T-cell (primary cell): Measurements from ENCODE around the gene SPRR3. TPM values are rescaled to one million over a fixed set of nuclear protein-coding genes. Genes with fewer than 3 reads are reported as not detected.

Source experiments
- ATAC-seq, 4 experiments: fragments of 200-7000 bp in 3 of 4; fragments of 150-1000 bp in 1 of 4; cut with Tn5 transposase; replicated peaks in 1 of 4; 1 replicate in 3 of 4; 2 replicates in 1 of 4; pipeline ENCODE4 v1.10.0; 2021; ENCODE audit warnings: moderate library complexity in 3 of 4, mild to moderate bottlenecking in 2 of 4, moderate number of reproducible peaks in 1 of 4
- CTCF ChIA-PET, 2 donors: fragments of 300-600 bp; sonication (Branson Sonifier 250); formaldehyde crosslinking; loops; one replicate each; lab custom pipeline; 2022; ENCODE audit warnings: antibody characterized with exemption in 2 of 2; lab: Charles Lee
- POLR2A ChIA-PET, 2 donors: fragments of 300-600 bp; sonication (Branson Sonifier 250); formaldehyde crosslinking; loops; one replicate each; lab custom pipeline; 2022; ENCODE audit warnings: antibody characterized with exemption in 2 of 2; lab: Charles Lee
- DNase-seq, 35 experiments: peaks; one replicate each; pipeline versions ENCODE4 v3.0.0 to v3.0.0-alpha.2; 2013 to 2023
- H3K27ac ChIP-seq: one replicate; pipeline ENCODE4 v1.5.1; 2013; ENCODE audit warnings: low read length
- H3K27me3 ChIP-seq, 2 experiments: replicated peaks in 1 of 2; 1 replicate in 1 of 2; 2 replicates in 1 of 2; pipeline versions ENCODE4 v1.6.1 to v1.7.0; 2013; ENCODE audit warnings: low read length in 1 of 2, mixed read lengths in 1 of 2; ENCODE audit not compliant: control insufficient read depth in 2 of 2, insufficient read depth in 2 of 2; ENCODE audit errors: extremely low read depth in 1 of 2
- H3K36me3 ChIP-seq, 2 donors: 1 replicate in 1 of 2; 2 replicates in 1 of 2; pipeline versions ENCODE4 v1.6.1 to v1.7.0; 2013; ENCODE audit warnings: low read length in 1 of 2; ENCODE audit not compliant: control insufficient read depth in 2 of 2, insufficient read depth in 1 of 2; ENCODE audit errors: extremely low read depth in 1 of 2
- H3K4me1 ChIP-seq, 2 experiments: 1 replicate in 1 of 2; 2 replicates in 1 of 2; pipeline versions ENCODE4 v1.6.1 to v1.7.0; 2013; ENCODE audit warnings: low read length in 2 of 2, mixed read lengths in 1 of 2; ENCODE audit not compliant: insufficient read depth in 2 of 2, control insufficient read depth in 1 of 2; ENCODE audit errors: extremely low read depth in 1 of 2
- H3K4me3 ChIP-seq, 2 donors: 1 replicate in 1 of 2; 2 replicates in 1 of 2; pipeline versions ENCODE4 v1.5.1 to v1.7.0; 2013; ENCODE audit warnings: mild to moderate bottlenecking in 2 of 2, low read length in 1 of 2, moderate library complexity in 1 of 2; ENCODE audit not compliant: control insufficient read depth in 1 of 2; ENCODE audit errors: extremely low read depth in 1 of 2
- H3K9me3 ChIP-seq: 2 replicates; pipeline ENCODE4 v1.7.0; 2013
- H3K27ac Mint-ChIP-seq, 2 donors: one replicate each; pipeline ENCODE4 v1.8.0; 2020 to 2021; ENCODE audit warnings: mild to moderate bottlenecking in 2 of 2, mixed read lengths in 2 of 2
- H3K27me3 Mint-ChIP-seq, 2 donors: one replicate each; pipeline ENCODE4 v1.8.0; 2021 to 2022; ENCODE audit warnings: mixed read lengths in 2 of 2
- H3K36me3 Mint-ChIP-seq: one replicate; pipeline ENCODE4 v1.8.0; 2021; ENCODE audit warnings: mixed read lengths
- H3K4me1 Mint-ChIP-seq, 3 donors: one replicate each; pipeline ENCODE4 v1.8.0; 2020 to 2022; ENCODE audit warnings: mixed read lengths in 3 of 3, mild to moderate bottlenecking in 1 of 3
- H3K4me3 Mint-ChIP-seq, 3 donors: one replicate each; pipeline ENCODE4 v1.8.0; 2020 to 2022; ENCODE audit warnings: mild to moderate bottlenecking in 3 of 3, mixed read lengths in 3 of 3, moderate library complexity in 3 of 3
- H3K9me3 Mint-ChIP-seq, 3 donors: one replicate each; pipeline ENCODE4 v1.8.0; 2020 to 2022; ENCODE audit warnings: mixed read lengths in 3 of 3
- WGBS: methylation state at CpG from one replicate; pipeline ENCODE4 v1.1.5; 2013; ENCODE audit warnings: missing lambda C conversion rate; ENCODE audit not compliant: insufficient coverage; 5-methylcytosine and 5-hydroxymethylcytosine counted together
- total RNA-seq, 35 experiments: library from RNA in 6 of 35; stranded (reverse) in 6 of 35; fragments of 120-200 nt in 1 of 35; gene quantifications; one replicate each; pipeline versions ENCODE4 v1.2.1 to v1.2.4 and lab custom pipeline; 2013 to 2026

The SPRR3 gene
- total RNA-seq, 5 donors from 2014 or later (not counting 1 experiment from before 2014, with no cell fraction given): not detected

- Mint-ChIP-seq H3K36me3 (no peaks in the 10 kb centered on the region), H3K27ac (no peak overlapping the region), H3K27me3 (peaks cover 6 to 20% of the 10 kb centered on the region in 2 donors), H3K9me3 (no peaks in the 10 kb centered on the region), H3K4me1 (no peaks in the 10 kb centered on the region), H3K4me3 (no peak overlapping the region)
- Histone ChIP-seq H3K4me3 (no peak overlapping the region), H3K4me1 (no peaks in the 10 kb centered on the region), H3K36me3 (no peaks in the 10 kb centered on the region), H3K27ac (no peak overlapping the region), H3K9me3 (no peaks in the 10 kb centered on the region), H3K27me3 (peaks cover 0 to 3% of the 10 kb centered on the region in 2 experiments)
- DNase-seq (no peak), ATAC-seq (no peak)
- ChIA-PET CTCF (no interaction called here), POLR2A (no interaction called here)
- 92% methylated on average over 4 of the region's 10 CpGs for WGBS
Measured at GRCh38 chr1:152960452-152961044, 41.0 kb upstream of the SPRR3 start.

GRCh38 chr1:152961226-152961891 lies 40.2 kb upstream of the SPRR3 start:
- no peaks in the 10 kb centered on the region for H3K4me1 ChIP-seq
- H3K9me3 Mint-ChIP-seq: no peaks in the 10 kb centered on the region
- POLR2A ChIA-PET: no interaction called here
- H3K27ac ChIP-seq: no peak overlapping the region
- ATAC-seq (no peak), DNase-seq (no peak)
- no peak overlapping the region for H3K27ac Mint-ChIP-seq
- H3K36me3 ChIP-seq: no peaks in the 10 kb centered on the region
- H3K4me3 ChIP-seq: no peak overlapping the region
- H3K36me3 Mint-ChIP-seq: no peaks in the 10 kb centered on the region
- CTCF ChIA-PET: no interaction called here
- H3K27me3 ChIP-seq: peaks cover 0 to 5% of the 10 kb centered on the region in 2 experiments
- H3K9me3 ChIP-seq: no peaks in the 10 kb centered on the region
- no peak overlapping the region for H3K4me3 Mint-ChIP-seq
- WGBS: 92% methylated on average over 5 of the region's 7 CpGs
- H3K4me1 Mint-ChIP-seq: no peaks in the 10 kb centered on the region
- peaks cover 10 to 25% of the 10 kb centered on the region in 2 donors for H3K27me3 Mint-ChIP-seq

- no peaks in the 10 kb centered on the region for H3K9me3 Mint-ChIP-seq
- CTCF ChIA-PET: no interaction called here
- no peak for ATAC-seq
- Histone ChIP-seq H3K4me3 (no peak overlapping the region), H3K9me3 (no peaks in the 10 kb centered on the region), H3K36me3 (no peaks in the 10 kb centered on the region), H3K27ac (no peak overlapping the region), H3K4me1 (no peaks in the 10 kb centered on the region), H3K27me3 (peaks cover 0 to 11% of the 10 kb centered on the region in 2 experiments)
- H3K36me3 Mint-ChIP-seq: no peaks in the 10 kb centered on the region
- H3K27ac Mint-ChIP-seq: no peak overlapping the region
- no peak for DNase-seq
- no peaks in the 10 kb centered on the region for H3K4me1 Mint-ChIP-seq
- 92% methylated on average over 2 of the region's 2 CpGs for WGBS
- POLR2A ChIA-PET: no interaction called here
- peaks cover 15 to 29% of the 10 kb centered on the region in 2 donors for H3K27me3 Mint-ChIP-seq
- no peak overlapping the region for H3K4me3 Mint-ChIP-seq
Measured at GRCh38 chr1:152962876-152963415, 38.6 kb upstream of the SPRR3 start.

- H3K27me3 Mint-ChIP-seq: peaks cover 15 to 32% of the 10 kb centered on the region in 2 donors
- WGBS: 67% methylated on average over 1 of the region's 1 CpG
- Histone ChIP-seq H3K36me3 (no peaks in the 10 kb centered on the region), H3K4me3 (no peak overlapping the region), H3K4me1 (no peaks in the 10 kb centered on the region), H3K27ac (no peak overlapping the region), H3K9me3 (no peaks in the 10 kb centered on the region), H3K27me3 (peaks cover 0 to 11% of the 10 kb centered on the region in 2 experiments)
- H3K4me1 Mint-ChIP-seq: no peaks in the 10 kb centered on the region
- ATAC-seq: no peak
- no peaks in the 10 kb centered on the region for H3K9me3 Mint-ChIP-seq
- H3K36me3 Mint-ChIP-seq: no peaks in the 10 kb centered on the region
- ChIA-PET CTCF (no interaction called here), POLR2A (no interaction called here)
- H3K4me3 Mint-ChIP-seq: no peak overlapping the region
- H3K27ac Mint-ChIP-seq: no peak overlapping the region
- DNase-seq: no peak
Measured at GRCh38 chr1:152964536-152964935, 37.0 kb upstream of the SPRR3 start.

GRCh38 chr1:152965853-152966252 lies 35.7 kb upstream of the SPRR3 start:
- DNase-seq: no peak
- H3K4me1 ChIP-seq: no peaks in the 10 kb centered on the region
- Mint-ChIP-seq H3K27ac (no peak overlapping the region), H3K9me3 (no peaks in the 10 kb centered on the region), H3K4me3 (no peak overlapping the region), H3K36me3 (no peaks in the 10 kb centered on the region), H3K4me1 (no peaks in the 10 kb centered on the region), H3K27me3 (peaks cover 14 to 31% of the 10 kb centered on the region in 2 donors)
- ATAC-seq: no peak
- WGBS: 75% methylated on average over 2 of the region's 4 CpGs
- ChIA-PET POLR2A (no interaction called here), CTCF (no interaction called here)
- no peaks in the 10 kb centered on the region for H3K9me3 ChIP-seq
- no peaks in the 10 kb centered on the region for H3K36me3 ChIP-seq
- no peak overlapping the region for H3K4me3 ChIP-seq
- no peak overlapping the region for H3K27ac ChIP-seq
- H3K27me3 ChIP-seq: peaks cover 0 to 11% of the 10 kb centered on the region in 2 experiments

GRCh38 chr1:152967201-152967600 lies 34.3 kb upstream of the SPRR3 start:
- POLR2A ChIA-PET: no interaction called here
- CTCF ChIA-PET: no interaction called here

More at GRCh38 chr1:152967201-152967600, 34.3 kb upstream of the SPRR3 start:
- Histone ChIP-seq H3K4me3 (no peak overlapping the region), H3K4me1 (no peaks in the 10 kb centered on the region), H3K9me3 (no peaks in the 10 kb centered on the region), H3K36me3 (no peaks in the 10 kb centered on the region), H3K27me3 (peaks cover 0 to 15% of the 10 kb centered on the region in 2 experiments), H3K27ac (no peak overlapping the region)
- Mint-ChIP-seq H3K9me3 (no peaks in the 10 kb centered on the region), H3K27ac (no peak overlapping the region), H3K27me3 (peaks cover 14 to 28% of the 10 kb centered on the region in 2 donors), H3K4me1 (no peaks in the 10 kb centered on the region), H3K36me3 (no peaks in the 10 kb centered on the region), H3K4me3 (no peak overlapping the region)
- DNase-seq (no peak), ATAC-seq (no peak)
- 44% methylated on average over 2 of the region's 7 CpGs for WGBS
